ENCODE data around the gene RNF187.

The RNF187 gene

DNA sequence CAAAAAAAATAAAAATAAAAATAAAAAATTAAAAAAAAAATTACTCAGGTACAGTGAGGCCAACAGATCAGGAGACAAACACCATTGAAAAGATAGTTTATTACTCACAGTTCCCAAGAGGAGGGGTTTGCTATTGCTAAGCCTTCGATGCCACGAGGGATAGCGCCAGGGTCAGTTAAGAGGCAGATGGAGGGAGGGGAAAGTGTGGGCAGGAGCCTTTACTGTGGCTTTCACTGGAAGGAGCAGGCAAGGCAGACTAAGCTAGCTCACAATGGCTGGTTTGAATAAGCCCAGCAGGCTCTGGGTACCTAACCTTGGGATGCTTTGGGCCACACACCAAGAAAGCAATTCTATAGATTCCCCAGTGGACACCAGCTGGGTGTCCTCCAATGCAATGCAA lies 12.7 kb upstream of the RNF187 start:
- TF ChIP-seq, protein P1, sequence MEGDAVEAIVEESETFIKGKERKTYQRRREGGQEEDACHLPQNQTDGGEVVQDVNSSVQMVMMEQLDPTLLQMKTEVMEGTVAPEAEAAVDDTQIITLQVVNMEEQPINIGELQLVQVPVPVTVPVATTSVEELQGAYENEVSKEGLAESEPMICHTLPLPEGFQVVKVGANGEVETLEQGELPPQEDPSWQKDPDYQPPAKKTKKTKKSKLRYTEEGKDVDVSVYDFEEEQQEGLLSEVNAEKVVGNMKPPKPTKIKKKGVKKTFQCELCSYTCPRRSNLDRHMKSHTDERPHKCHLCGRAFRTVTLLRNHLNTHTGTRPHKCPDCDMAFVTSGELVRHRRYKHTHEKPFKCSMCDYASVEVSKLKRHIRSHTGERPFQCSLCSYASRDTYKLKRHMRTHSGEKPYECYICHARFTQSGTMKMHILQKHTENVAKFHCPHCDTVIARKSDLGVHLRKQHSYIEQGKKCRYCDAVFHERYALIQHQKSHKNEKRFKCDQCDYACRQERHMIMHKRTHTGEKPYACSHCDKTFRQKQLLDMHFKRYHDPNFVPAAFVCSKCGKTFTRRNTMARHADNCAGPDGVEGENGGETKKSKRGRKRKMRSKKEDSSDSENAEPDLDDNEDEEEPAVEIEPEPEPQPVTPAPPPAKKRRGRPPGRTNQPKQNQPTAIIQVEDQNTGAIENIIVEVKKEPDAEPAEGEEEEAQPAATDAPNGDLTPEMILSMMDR (conservative IDR thresholded peaks at IDR 0.05; ENCODE audit: control insufficient read depth, insufficient read depth, low read depth, low read length), result no peak
- no peak overlapping the region for H3K4me3 ChIP-seq (ENCODE audit: control insufficient read depth, low read depth, low read length)
- no peak for DNase-seq (ENCODE audit: low read depth)

DNA sequence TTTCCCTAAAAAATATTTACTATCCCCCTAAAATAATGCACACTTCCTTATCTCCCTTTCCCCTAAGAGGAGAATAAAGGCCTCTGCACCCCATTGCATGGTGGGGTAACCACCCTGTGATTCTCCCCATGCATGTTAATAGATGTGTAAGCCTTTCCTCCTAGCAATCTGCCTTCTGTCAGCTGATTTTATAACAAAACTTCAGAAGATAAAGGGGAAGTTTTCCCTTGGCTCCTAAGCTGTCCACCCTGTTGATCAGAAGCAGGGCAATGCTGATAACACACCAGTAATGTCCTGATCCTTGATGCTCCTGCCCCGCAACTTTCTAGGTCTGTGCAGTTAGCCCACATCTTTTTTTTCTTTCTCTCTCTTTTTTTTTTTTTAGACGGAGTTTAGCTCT lies 11.4 kb upstream of the RNF187 start:
- TF ChIP-seq, protein P1 (conservative IDR thresholded peaks at IDR 0.05; ENCODE audit: control insufficient read depth, insufficient read depth, low read depth, low read length), result no peak
- DNase-seq (ENCODE audit: low read depth), result no peak
- no peak overlapping the region for H3K4me3 ChIP-seq (ENCODE audit: control insufficient read depth, low read depth, low read length)

DNA sequence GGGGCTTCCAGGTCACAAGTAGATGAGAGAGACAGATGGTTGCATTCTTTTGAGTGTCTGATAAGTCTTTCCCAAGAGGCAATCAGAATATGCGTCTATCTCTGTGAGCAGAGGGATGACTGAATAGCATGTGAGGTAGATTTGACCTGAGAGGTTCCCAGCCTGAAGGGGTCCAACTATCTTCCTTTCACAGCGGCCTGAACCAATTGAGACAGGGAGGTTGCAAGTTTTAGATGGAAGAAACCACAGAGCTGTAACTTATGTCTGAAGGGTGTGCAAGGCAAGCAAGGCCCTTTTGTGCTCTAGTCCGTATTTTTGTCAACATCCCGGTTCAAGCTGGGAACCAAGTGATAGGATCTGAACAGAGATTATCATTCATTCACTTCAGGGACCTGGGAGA lies 9.9 kb upstream of the RNF187 start:
- H3K4me3 ChIP-seq (ENCODE audit: control insufficient read depth, low read depth, low read length), result no peak overlapping the region
- DNase-seq (ENCODE audit: low read depth), result no peak
- TF ChIP-seq, protein P1 (conservative IDR thresholded peaks at IDR 0.05; ENCODE audit: control insufficient read depth, insufficient read depth, low read depth, low read length), result no peak

DNA sequence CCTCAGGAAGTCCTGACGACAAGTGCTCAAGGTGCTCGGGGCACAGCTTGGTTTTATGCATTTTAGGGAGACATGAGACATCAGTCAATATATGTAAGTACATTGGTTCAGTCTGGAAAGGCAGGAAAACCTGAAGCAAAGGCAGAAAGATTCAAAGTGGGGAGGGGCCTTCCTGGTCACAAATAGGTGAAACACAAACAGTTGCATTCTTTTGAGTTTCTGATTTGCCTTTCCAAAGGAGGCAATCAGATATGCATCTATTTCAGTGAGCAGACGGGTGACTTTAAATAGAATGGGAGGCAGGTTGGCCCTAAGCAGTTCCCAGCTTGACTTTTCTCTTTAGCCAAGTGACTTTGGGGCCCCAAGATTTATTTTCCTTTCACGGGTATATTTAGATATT lies 8.9 kb upstream of the RNF187 start:
- TF ChIP-seq, protein P1 (conservative IDR thresholded peaks at IDR 0.05; ENCODE audit: control insufficient read depth, insufficient read depth, low read depth, low read length), result no peak
- DNase-seq (ENCODE audit: low read depth), result no peak

DNA sequence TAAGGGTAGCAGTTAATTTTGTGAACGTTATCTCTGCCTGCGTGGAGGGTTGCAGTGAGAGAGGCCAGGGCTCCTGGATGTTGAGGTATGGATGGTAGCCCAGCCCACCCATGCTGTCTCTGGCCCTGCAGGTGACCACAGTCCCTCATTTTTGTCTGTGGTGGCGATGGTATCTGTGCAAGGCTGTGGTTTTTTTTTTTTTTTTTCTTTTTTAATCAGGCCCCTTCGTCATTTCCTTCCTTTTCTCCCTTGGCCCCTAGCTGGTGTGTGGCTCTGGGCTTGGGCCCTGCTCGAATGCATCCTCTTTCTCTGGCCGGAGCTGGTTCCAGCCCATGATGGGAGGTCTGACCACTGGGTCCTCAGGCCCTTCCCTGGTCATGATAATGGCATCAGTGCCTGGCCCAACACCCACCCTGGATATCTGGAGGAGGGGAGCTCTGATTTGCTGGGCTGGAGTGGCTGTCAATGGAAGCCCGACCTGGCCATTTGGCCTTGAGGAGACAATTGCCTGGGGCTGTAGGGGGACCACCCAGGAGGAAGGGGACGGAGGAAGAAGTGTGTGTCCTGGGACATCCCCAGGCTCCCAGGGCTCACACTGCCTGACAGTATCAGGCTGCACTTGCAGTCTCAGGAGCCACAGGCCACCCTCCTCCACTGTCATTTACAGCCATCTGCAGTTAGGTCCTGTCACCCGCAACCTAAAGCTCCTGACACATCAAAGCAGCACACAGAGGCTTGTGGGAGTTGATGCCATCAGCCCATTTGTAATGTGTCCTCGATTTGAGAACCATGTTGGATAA lies 8.1 kb upstream of the RNF187 start:
- TF ChIP-seq, protein P1 (conservative IDR thresholded peaks at IDR 0.05; ENCODE audit: control insufficient read depth, insufficient read depth, low read depth, low read length), result no peak
- DNase-seq (ENCODE audit: low read depth), result no peak
- H3K4me3 ChIP-seq (ENCODE audit: control insufficient read depth, low read depth, low read length), result no peak overlapping the region

More for the DNA sequence above, 8.9 kb upstream of the RNF187 start:
- H3K4me3 ChIP-seq (ENCODE audit: control insufficient read depth, low read depth, low read length), result no peak overlapping the region

DNA sequence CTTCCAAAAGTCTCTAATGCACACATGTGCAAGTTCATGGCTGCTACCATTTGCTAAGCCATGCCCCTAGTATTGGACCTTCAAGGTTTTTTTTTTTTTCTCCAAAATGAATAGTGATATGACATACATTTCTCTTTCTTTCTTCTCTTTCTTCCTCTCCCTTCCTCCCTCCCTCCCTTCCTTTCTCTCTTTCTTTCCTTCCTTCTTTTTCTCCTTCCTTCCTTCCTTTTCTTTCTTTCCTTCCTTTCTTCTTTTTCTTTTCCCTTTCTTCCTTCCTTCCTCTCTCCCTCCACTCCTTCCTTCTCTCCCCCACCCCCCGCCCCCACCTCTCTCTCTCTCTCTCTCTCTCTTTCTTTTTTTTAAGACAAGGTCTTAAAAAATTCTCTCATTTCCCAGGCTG lies 3.4 kb upstream of the RNF187 start:
- TF ChIP-seq, protein P1 (conservative IDR thresholded peaks at IDR 0.05; ENCODE audit: control insufficient read depth, insufficient read depth, low read depth, low read length), result no peak
- no peak overlapping the region for H3K4me3 ChIP-seq (ENCODE audit: control insufficient read depth, low read depth, low read length)
- DNase-seq (ENCODE audit: low read depth), result no peak

Measured in fibroblast of mammary gland (primary cell).